PC-3 (cell line): ENCODE results near the gene FLT1. TPM values are rescaled to one million over a fixed set of nuclear protein-coding genes. Genes with fewer than 3 reads are reported as not detected.

ENCODE experiments used
- ATAC-seq: fragments of 200-7000 bp; cut with Tn5 transposase; 2 replicates; pipeline ENCODE4 v1.9.1; 2020; ENCODE audit warnings: mild to moderate bottlenecking, moderate library complexity
- BruUV-seq: library from RNA; stranded (reverse); fragments of 400-500 nt; replicated peaks from 2 replicates; lab custom pipeline; 2021; lab: Mats Ljungman, UMichigan
- CTCF ChIA-PET: fragments of 300-600 bp; sonication (Branson Sonifier 250); formaldehyde crosslinking; loops from one replicate; lab custom pipeline; 2022; ENCODE audit warnings: antibody characterized with exemption; lab: Charles Lee
- POLR2A ChIA-PET: fragments of 300-600 bp; sonication (Branson Sonifier 250); formaldehyde crosslinking; loops from one replicate; lab custom pipeline; 2022; ENCODE audit warnings: antibody characterized with exemption; ENCODE audit not compliant: unreplicated experiment; lab: Charles Lee
- DNase-seq: peaks from one replicate; pipeline ENCODE4 v3.0.0-alpha.2; 2015
- H2AFZ ChIP-seq: fragments of 300-600 bp; sonication (generic); 2 replicates; pipeline ENCODE4 v1.6.0; 2016; ENCODE audit warnings: antibody characterized with exemption, low read length
- H3F3A ChIP-seq: fragments of 300-600 bp; sonication (generic); one replicate; pipeline ENCODE4 v1.6.0; 2017; ENCODE audit warnings: antibody characterized with exemption, low read length, control low read depth, mild to moderate bottlenecking; ENCODE audit not compliant: unreplicated experiment
- H3K27ac ChIP-seq: fragments of 300-600 bp; sonication (generic); 2 replicates; pipeline ENCODE4 v1.5.1; 2016; ENCODE audit warnings: mild to moderate bottlenecking, low read length
- H3K27me3 ChIP-seq: fragments of 300-600 bp; sonication (generic); 2 replicates; pipeline ENCODE4 v1.6.1; 2016; ENCODE audit warnings: low read length, mixed read lengths
- H3K36me3 ChIP-seq: fragments of 300-600 bp; sonication (generic); 2 replicates; pipeline ENCODE4 v1.6.1; 2016; ENCODE audit warnings: low read depth, mixed run types, low read length, mixed read lengths
- H3K4me1 ChIP-seq: fragments of 300-600 bp; sonication (generic); 2 replicates; pipeline ENCODE4 v1.5.1; 2016; ENCODE audit warnings: low read length; ENCODE audit not compliant: insufficient read depth
- H3K4me2 ChIP-seq: fragments of 300-600 bp; sonication (generic); 2 replicates; pipeline ENCODE4 v1.6.0; 2016; ENCODE audit warnings: low read length
- H3K4me3 ChIP-seq: fragments of 300-600 bp; sonication (generic); 2 replicates; pipeline ENCODE4 v1.5.1; 2016; ENCODE audit warnings: mild to moderate bottlenecking, low read length, mixed read lengths
- H3K79me2 ChIP-seq: fragments of 300-600 bp; sonication (generic); 2 replicates; pipeline ENCODE4 v1.6.1; 2017; ENCODE audit warnings: low read length, mixed read lengths
- H3K9ac ChIP-seq: fragments of 300-600 bp; sonication (generic); 2 replicates; pipeline ENCODE4 v1.6.0; 2016; ENCODE audit warnings: mild to moderate bottlenecking, low read length
- H3K9me2 ChIP-seq: fragments of 300-600 bp; sonication (generic); replicated peaks from 2 replicates; pipeline ENCODE4 v1.6.1; 2016; ENCODE audit warnings: mixed run types, low read length, mixed read lengths
- H3K9me3 ChIP-seq: fragments of 300-600 bp; sonication (generic); 2 replicates; pipeline ENCODE4 v1.6.1; 2016; ENCODE audit warnings: low read length, mixed read lengths
- H4K20me1 ChIP-seq: fragments of 300-600 bp; sonication (generic); 2 replicates; pipeline ENCODE4 v1.6.1; 2016; ENCODE audit warnings: low read length, mixed read lengths
- CTCF ChIP-seq: fragments of 300-600 bp; sonication (generic); conservative IDR thresholded peaks from 2 replicates; pipeline ENCODE4 v1.5.1; 2017; ENCODE audit warnings: antibody characterized with exemption, low read depth, mild to moderate bottlenecking, low read length
- EZH2 ChIP-seq: fragments of 300-600 bp; sonication (generic); IDR thresholded peaks from one replicate; pipeline ENCODE4 v1.6.1; 2017; ENCODE audit warnings: antibody characterized with exemption, mild to moderate bottlenecking, low read length; ENCODE audit not compliant: unreplicated experiment
- EZH2phosphoT487 ChIP-seq: fragments of 300-600 bp; sonication (generic); IDR thresholded peaks from 2 replicates; pipeline ENCODE4 v1.6.1; 2018; ENCODE audit warnings: mild to moderate bottlenecking, antibody characterized with exemption, low read length, borderline replicate concordance
- intact Hi-C: fragments of 100-400 bp; cut with micrococcal nuclease; formaldehyde crosslinking; loops from 2 replicates; pipeline ENCODE4 v1.9.0; 2023
- total RNA-seq: library from RNA; depleted of rRNA; stranded (reverse); fragments of >200 nt; gene quantifications from 2 replicates; pipeline ENCODE4 v1.2.3, GENCODE V29; 2014

Gene FLT1
- total RNA-seq, 1 experiment from 2014 or later: 1.2 TPM

GRCh38 chr13:28337166-28338005 lies 157.5 kb downstream of the FLT1 start:
- Histone ChIP-seq H3K9me2 (no peaks in the 10 kb centered on the region), H3K79me2 (no peaks in the 10 kb centered on the region), H3K4me2 (no peak overlapping the region), H4K20me1 (no peaks in the 10 kb centered on the region), H2AFZ (no peak overlapping the region), H3F3A (no peaks in the 10 kb centered on the region), H3K36me3 (no peaks in the 10 kb centered on the region), H3K4me3 (no peak overlapping the region), H3K27ac (0 out of 2 replicates have a peak overlapping the region, but pooled peaks have one; percentile 2), H3K4me1 (peaks cover 22% of the 10 kb centered on the region), H3K9ac (no peak overlapping the region), H3K9me3 (no peaks in the 10 kb centered on the region), H3K27me3 (peaks cover 7% of the 10 kb centered on the region; the same call in 1 of the 2 replicates)
- DNase-seq: peak; percentile 54
- no TSS peak for BruUV-seq
- POLR2A ChIA-PET: no interaction called here
- CTCF ChIA-PET: no interaction called here
- TF ChIP-seq EZH2phosphoT487 (no peak), CTCF (no peak), EZH2 (no peak)
- intact Hi-C loops: no loop called here
- no peak; the same call in 1 of the 2 replicates for ATAC-seq

- Histone ChIP-seq H3K27ac (no peak overlapping the region), H3K9ac (no peak overlapping the region), H3K27me3 (peaks cover 7% of the 10 kb centered on the region; the same call in 1 of the 2 replicates), H3K9me3 (no peaks in the 10 kb centered on the region), H4K20me1 (no peaks in the 10 kb centered on the region), H2AFZ (no peak overlapping the region), H3K4me2 (no peak overlapping the region), H3K4me3 (no peak overlapping the region), H3K79me2 (no peaks in the 10 kb centered on the region), H3K36me3 (no peaks in the 10 kb centered on the region), H3K4me1 (peaks cover 22% of the 10 kb centered on the region), H3K9me2 (no peaks in the 10 kb centered on the region), H3F3A (no peaks in the 10 kb centered on the region)
- ChIA-PET CTCF (no interaction called here), POLR2A (no interaction called here)
- TF ChIP-seq CTCF: no peak
- DNase-seq (no peak), ATAC-seq (no peak)
- no TSS peak for BruUV-seq
- intact Hi-C loops: no loop called here
Observed at GRCh38 chr13:28336193-28336657, 158.7 kb downstream of the FLT1 start.
